ENCODE measurements around the gene TMEM117.

Gene TMEM117

GRCh38 chr12:43884683-43885410, 49.0 kb downstream of the TMEM117 start:
- DNase-seq (ENCODE audit: low read depth): no peak

- no peak for DNase-seq (ENCODE audit: low read depth)
Measured at GRCh38 chr12:43887397-43887796, 51.5 kb downstream of the TMEM117 start.

GRCh38 chr12:43891856-43892574, 56.1 kb downstream of the TMEM117 start:
- no peak for DNase-seq (ENCODE audit: low read depth)

- no peak for DNase-seq (ENCODE audit: low read depth)
Measured at GRCh38 chr12:43893670-43894069, 57.8 kb downstream of the TMEM117 start.

- no peak for DNase-seq (ENCODE audit: low read depth)
Measured at GRCh38 chr12:43895580-43896206, 59.8 kb downstream of the TMEM117 start.

- DNase-seq (ENCODE audit: low read depth): no peak
Measured at GRCh38 chr12:43896496-43896895, 60.6 kb downstream of the TMEM117 start.

- DNase-seq (ENCODE audit: low read depth): no peak
Measured at GRCh38 chr12:43898474-43898873, 62.6 kb downstream of the TMEM117 start.

GRCh38 chr12:43899574-43899973, 63.7 kb downstream of the TMEM117 start:
- no peak for DNase-seq (ENCODE audit: low read depth)

- DNase-seq (ENCODE audit: low read depth): no peak
Measured at GRCh38 chr12:43903686-43904085, 67.8 kb downstream of the TMEM117 start.

GRCh38 chr12:43912859-43913258, 77.0 kb downstream of the TMEM117 start:
- DNase-seq (ENCODE audit: low read depth): no peak

- DNase-seq (ENCODE audit: low read depth): no peak
Measured at GRCh38 chr12:43914391-43914790, 78.5 kb downstream of the TMEM117 start.

- no peak for DNase-seq (ENCODE audit: low read depth)
Measured at GRCh38 chr12:43914923-43915468, 79.1 kb downstream of the TMEM117 start.

- DNase-seq (ENCODE audit: low read depth): no peak
Measured at GRCh38 chr12:43917896-43918295, 82.0 kb downstream of the TMEM117 start.

- DNase-seq (ENCODE audit: low read depth): no peak
Measured at GRCh38 chr12:43921666-43922337, 85.9 kb downstream of the TMEM117 start.

GRCh38 chr12:43930032-43930431, 94.2 kb downstream of the TMEM117 start:
- no peak for DNase-seq (ENCODE audit: low read depth)

- DNase-seq (ENCODE audit: low read depth): no peak
Measured at GRCh38 chr12:43931187-43931586, 95.3 kb downstream of the TMEM117 start.

GRCh38 chr12:43935581-43935980, 99.7 kb downstream of the TMEM117 start:
- DNase-seq (ENCODE audit: low read depth): no peak

- DNase-seq (ENCODE audit: low read depth): no peak
Measured at GRCh38 chr12:43937947-43938346, 102.1 kb downstream of the TMEM117 start.

- no peak for DNase-seq (ENCODE audit: low read depth)
Measured at GRCh38 chr12:43942379-43942778, 106.5 kb downstream of the TMEM117 start.

- no peak for DNase-seq (ENCODE audit: low read depth)
Measured at GRCh38 chr12:43945983-43946382, 110.1 kb downstream of the TMEM117 start.

- no peak for DNase-seq (ENCODE audit: low read depth)
Measured at GRCh38 chr12:43951286-43951685, 115.4 kb downstream of the TMEM117 start.

GRCh38 chr12:43957732-43958372, 122.0 kb downstream of the TMEM117 start:
- DNase-seq (ENCODE audit: low read depth): no peak
